Measurements from ENCODE around the gene HSPG2. TPM values are rescaled to one million over a fixed set of nuclear protein-coding genes. Genes with fewer than 3 reads are reported as not detected.
"Not testable (repeated sequence)": the region's sequence is repeated elsewhere in the genome, so short reads cannot be mapped to it uniquely, and the experiment has no call there.

Gene HSPG2
- total and polyA plus RNA-seq, 2 of the 8 experiments (the other 6 are each of a cell fraction or from before 2014, with no cell fraction given), result 17.8 to 111 TPM

DNA sequence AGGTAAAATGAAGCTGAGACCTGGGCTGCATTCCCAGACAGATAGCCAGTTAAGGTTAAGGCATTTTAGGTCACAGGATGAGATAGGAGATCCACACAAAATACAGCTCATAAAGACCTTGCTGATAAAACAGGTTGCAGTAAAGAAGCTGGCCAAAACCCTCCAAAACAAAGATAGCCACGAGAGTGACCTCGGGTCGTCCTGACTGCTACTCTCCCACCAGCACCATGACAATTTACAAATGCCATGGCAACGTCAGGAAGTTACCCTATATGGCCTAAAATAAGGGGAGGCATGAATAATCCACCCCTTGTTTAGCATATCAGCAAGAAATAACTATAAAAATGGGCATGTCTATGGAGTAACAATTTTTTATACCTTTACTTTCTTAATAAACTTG lies 33.4 kb upstream of the HSPG2 start:
- H3K14ac ChIP-seq (ENCODE audit: insufficient read length); H3K23ac ChIP-seq (ENCODE audit: insufficient read length); H4K8ac ChIP-seq (ENCODE audit: extremely low read depth, insufficient read depth, low read length); FAIRE-seq; POLR2A ChIA-PET (ENCODE audit: partially characterized antibody); H2AK5ac ChIP-seq (ENCODE audit: low read depth, low read length); H3K18ac ChIP-seq (ENCODE audit: extremely low read depth, low read length); H3K79me2 ChIP-seq (ENCODE audit: control insufficient read depth in 1 of 2, insufficient read depth in 2 of 2, low read length in 2 of 2); H3K36me3 ChIP-seq (ENCODE audit: control insufficient read depth in 2 of 4, insufficient read depth in 4 of 4, low read length in 3 of 4); H3K27ac ChIP-seq (ENCODE audit: low read depth, low read length); H2BK12ac ChIP-seq (ENCODE audit: low read depth, low read length); H4K91ac ChIP-seq (replicated peaks; ENCODE audit: insufficient read length, low read length); H3K4me1 ChIP-seq (replicated peaks in 1 of 4; ENCODE audit: control insufficient read depth in 3 of 4, insufficient read depth in 4 of 4, low read length in 3 of 4); H3K23me2 ChIP-seq (ENCODE audit: low read depth, low read length); H3K9ac ChIP-seq (replicated peaks in 1 of 4; ENCODE audit: extremely low read depth in 1 of 4, low read depth in 3 of 4, low read length in 3 of 4); H3K4me3 ChIP-seq (ENCODE audit: extremely low read depth in 1 of 4, insufficient read depth in 2 of 4, low read depth in 3 of 4, low read length in 4 of 4); H2BK120ac ChIP-seq (replicated peaks; ENCODE audit: low read depth, low read length); H4K5ac ChIP-seq (ENCODE audit: insufficient read length, low read depth, low read length); H3K4me2 ChIP-seq (ENCODE audit: insufficient read depth in 1 of 2, low read depth in 2 of 2, low read length in 2 of 2); DNase-seq (ENCODE audit: low read depth in 1 of 2, low spot score in 2 of 2); H3K4ac ChIP-seq (replicated peaks; ENCODE audit: insufficient read length, low read depth, low read length); H2BK5ac ChIP-seq (ENCODE audit: low read depth, low read length); H3K9me3 ChIP-seq (ENCODE audit: insufficient read depth in 2 of 2, low read depth in 1 of 2, low read length in 1 of 2); H2AFZ ChIP-seq (ENCODE audit: low read length); H3K56ac ChIP-seq (replicated peaks; ENCODE audit: insufficient read length, low read depth, low read length); H2BK20ac ChIP-seq (ENCODE audit: low read length); H3K27me3 ChIP-seq (replicated peaks in 1 of 4; ENCODE audit: control insufficient read depth in 3 of 4, extremely low read depth in 1 of 4, insufficient read depth in 3 of 4, low read length in 3 of 4); H2BK15ac ChIP-seq (ENCODE audit: low read length); H4K20me1 ChIP-seq (replicated peaks in 1 of 2; ENCODE audit: control insufficient read depth in 1 of 2, insufficient read depth in 2 of 2, low read length in 2 of 2); H3K79me1 ChIP-seq (ENCODE audit: low read depth, low read length): not testable (repeated sequence)
- 97% methylated on average over 4 of the region's 4 CpGs; no CpG with 5 or more reads in 1 of the 2 experiments for WGBS, 2 experiments (ENCODE audit: extremely low coverage in 1 of 2, insufficient coverage in 1 of 2, insufficient read length in 1 of 2, insufficient replicate concordance in 2 of 2, low coverage in 1 of 2, low lambda C conversion rate in 2 of 2, missing lambda C conversion rate in 1 of 2)
- CTCF ChIA-PET (ENCODE audit: partially characterized antibody), result interaction anchor here (0.9 kb wide), 1 partner anchor 85 kb away, joined by 3 read pairs; no protein-coding TSS in a partner anchor

DNA sequence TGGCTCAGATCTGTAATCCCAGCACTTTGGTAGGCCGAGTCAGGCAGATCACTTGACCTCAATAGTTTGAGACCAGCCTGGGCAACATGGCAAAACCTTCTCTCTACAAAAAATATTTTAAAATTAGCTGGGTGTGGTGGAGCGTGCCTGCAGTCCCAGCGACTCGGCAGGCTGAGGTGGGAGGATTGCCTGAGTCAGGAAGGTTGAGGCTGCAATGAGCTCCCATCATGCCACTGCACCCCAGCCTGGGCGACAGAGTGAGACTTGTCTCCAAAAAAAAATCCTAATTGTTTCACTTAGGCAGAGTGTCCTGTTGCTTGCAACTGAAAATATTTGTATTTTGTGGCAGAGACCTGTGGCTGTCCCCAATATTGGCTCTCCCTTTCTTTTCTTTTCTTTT lies 32.0 kb upstream of the HSPG2 start:
- not testable (repeated sequence) for FAIRE-seq; H3K4me1 ChIP-seq (replicated peaks in 1 of 4; ENCODE audit: control insufficient read depth in 3 of 4, insufficient read depth in 4 of 4, low read length in 3 of 4)

More for the DNA sequence above, 32.0 kb upstream of the HSPG2 start:
- CTCF ChIA-PET (ENCODE audit: partially characterized antibody), result interaction anchor here (1.3 kb wide), 1 partner anchor 11 kb away, joined by 3 read pairs; no protein-coding TSS in a partner anchor
- H3K23ac ChIP-seq (ENCODE audit: insufficient read length); H4K8ac ChIP-seq (ENCODE audit: extremely low read depth, insufficient read depth, low read length); H2BK5ac ChIP-seq (ENCODE audit: low read depth, low read length); H3K4ac ChIP-seq (replicated peaks; ENCODE audit: insufficient read length, low read depth, low read length); H4K20me1 ChIP-seq (replicated peaks in 1 of 2; ENCODE audit: control insufficient read depth in 1 of 2, insufficient read depth in 2 of 2, low read length in 2 of 2); H3K18ac ChIP-seq (ENCODE audit: extremely low read depth, low read length); H3K27ac ChIP-seq (ENCODE audit: low read depth, low read length); H3K56ac ChIP-seq (replicated peaks; ENCODE audit: insufficient read length, low read depth, low read length); H3K27me3 ChIP-seq (replicated peaks in 1 of 4; ENCODE audit: control insufficient read depth in 3 of 4, extremely low read depth in 1 of 4, insufficient read depth in 3 of 4, low read length in 3 of 4); H2AK5ac ChIP-seq (ENCODE audit: low read depth, low read length); H3K36me3 ChIP-seq (ENCODE audit: control insufficient read depth in 2 of 4, insufficient read depth in 4 of 4, low read length in 3 of 4); H3K79me2 ChIP-seq (ENCODE audit: control insufficient read depth in 1 of 2, insufficient read depth in 2 of 2, low read length in 2 of 2); POLR2A ChIA-PET (ENCODE audit: partially characterized antibody); H2AFZ ChIP-seq (ENCODE audit: low read length); H3K9me3 ChIP-seq (ENCODE audit: insufficient read depth in 2 of 2, low read depth in 1 of 2, low read length in 1 of 2); H3K4me2 ChIP-seq (ENCODE audit: insufficient read depth in 1 of 2, low read depth in 2 of 2, low read length in 2 of 2); DNase-seq (ENCODE audit: low read depth in 1 of 2, low spot score in 2 of 2); H3K4me3 ChIP-seq (ENCODE audit: extremely low read depth in 1 of 4, insufficient read depth in 2 of 4, low read depth in 3 of 4, low read length in 4 of 4); H3K79me1 ChIP-seq (ENCODE audit: low read depth, low read length); H4K5ac ChIP-seq (ENCODE audit: insufficient read length, low read depth, low read length); H3K14ac ChIP-seq (ENCODE audit: insufficient read length); H2BK120ac ChIP-seq (replicated peaks; ENCODE audit: low read depth, low read length); H3K23me2 ChIP-seq (ENCODE audit: low read depth, low read length); H3K9ac ChIP-seq (replicated peaks in 1 of 4; ENCODE audit: extremely low read depth in 1 of 4, low read depth in 3 of 4, low read length in 3 of 4); H2BK12ac ChIP-seq (ENCODE audit: low read depth, low read length); H2BK20ac ChIP-seq (ENCODE audit: low read length); H2BK15ac ChIP-seq (ENCODE audit: low read length); H4K91ac ChIP-seq (replicated peaks; ENCODE audit: insufficient read length, low read length): not testable (repeated sequence)
- WGBS, 2 experiments (ENCODE audit: extremely low coverage in 1 of 2, insufficient coverage in 1 of 2, insufficient read length in 1 of 2, insufficient replicate concordance in 2 of 2, low coverage in 1 of 2, low lambda C conversion rate in 2 of 2, missing lambda C conversion rate in 1 of 2), result 92% methylated on average over 5 of the region's 5 CpGs; no CpG with 5 or more reads in 1 of the 2 experiments
